H9 (cell line): ENCODE data around the gene FRZB. TPM values are rescaled to one million over a fixed set of nuclear protein-coding genes. Genes with fewer than 3 reads are reported as not detected.

ENCODE experiments used
- DNase-seq: peaks from one replicate; pipeline ENCODE4 v3.0.0-alpha.2; 2017
- H2AFZ ChIP-seq: one replicate; pipeline ENCODE4 v1.6.1; 2013; ENCODE audit warnings: mild to moderate bottlenecking, low read length, control low read depth, moderate library complexity
- H2AK5ac ChIP-seq: 2 replicates; pipeline ENCODE4 v1.6.1; 2013; ENCODE audit warnings: low read length, control low read depth, mixed read lengths; ENCODE audit not compliant: insufficient read length
- H2BK120ac ChIP-seq: one replicate; pipeline ENCODE4 v1.6.1; 2013; ENCODE audit warnings: low read depth, mild to moderate bottlenecking, low read length, control low read depth, inconsistent platforms; ENCODE audit not compliant: poor library complexity, severe bottlenecking
- H2BK12ac ChIP-seq: 2 replicates; pipeline ENCODE4 v1.6.1; 2013; ENCODE audit warnings: low read length, control low read depth, mixed read lengths, low read depth; ENCODE audit not compliant: insufficient read length
- H2BK15ac ChIP-seq: 2 replicates; pipeline ENCODE4 v1.6.1; 2013; ENCODE audit warnings: low read depth, low read length, control low read depth
- H2BK20ac ChIP-seq: one replicate; pipeline ENCODE4 v1.6.1; 2013; ENCODE audit warnings: low read depth, mild to moderate bottlenecking, low read length, control low read depth, inconsistent platforms; ENCODE audit not compliant: poor library complexity, severe bottlenecking
- H2BK5ac ChIP-seq: 2 replicates; pipeline ENCODE4 v1.6.1; 2013; ENCODE audit warnings: low read length, control low read depth, mixed read lengths; ENCODE audit not compliant: insufficient read length
- H3K14ac ChIP-seq: 2 replicates; pipeline ENCODE4 v1.6.1; 2013; ENCODE audit warnings: low read length, control low read depth; ENCODE audit not compliant: insufficient read depth
- H3K18ac ChIP-seq: 2 replicates; pipeline ENCODE4 v1.6.1; 2013; ENCODE audit warnings: low read depth, mild to moderate bottlenecking, mixed read lengths, low read length, control low read depth; ENCODE audit not compliant: insufficient read length
- H3K23ac ChIP-seq: 2 replicates; pipeline ENCODE4 v1.6.1; 2013; ENCODE audit warnings: low read length, control low read depth, mixed read lengths, low read depth; ENCODE audit not compliant: insufficient read length
- H3K23me2 ChIP-seq: 2 replicates; pipeline ENCODE4 v1.6.1; 2013; ENCODE audit warnings: low read depth, mild to moderate bottlenecking, mixed read lengths, low read length, control low read depth; ENCODE audit not compliant: insufficient read length, poor library complexity, severe bottlenecking
- H3K27ac ChIP-seq: 2 replicates; pipeline ENCODE4 v1.5.1; 2013; ENCODE audit warnings: low read length, control low read depth, mixed read lengths, low read depth; ENCODE audit not compliant: insufficient read length
- H3K27me3 ChIP-seq: 2 replicates; pipeline ENCODE4 v1.6.1; 2013; ENCODE audit warnings: low read length, control low read depth, inconsistent platforms; ENCODE audit not compliant: insufficient read depth
- H3K4ac ChIP-seq: 2 replicates; pipeline ENCODE4 v1.6.1; 2013; ENCODE audit warnings: low read depth, mild to moderate bottlenecking, control low read depth, inconsistent platforms, low read length, moderate library complexity
- H3K4me1 ChIP-seq: 2 replicates; pipeline ENCODE4 v1.6.1; 2013; ENCODE audit warnings: low read length, control low read depth, inconsistent platforms; ENCODE audit not compliant: insufficient read depth
- H3K4me2 ChIP-seq: 2 replicates; pipeline ENCODE4 v1.6.1; 2013; ENCODE audit warnings: low read length, control low read depth, mixed read lengths; ENCODE audit not compliant: insufficient read length, insufficient read depth
- H3K56ac ChIP-seq: 2 replicates; pipeline ENCODE4 v1.6.1; 2013; ENCODE audit warnings: low read depth, mild to moderate bottlenecking, mixed read lengths, low read length, control low read depth; ENCODE audit not compliant: insufficient read length
- H3K79me1 ChIP-seq: 2 replicates; pipeline ENCODE4 v1.6.1; 2013; ENCODE audit warnings: low read depth, mild to moderate bottlenecking, moderate library complexity, low read length, control low read depth, inconsistent platforms; ENCODE audit not compliant: insufficient read depth, poor library complexity, severe bottlenecking
- H3K79me2 ChIP-seq: 2 replicates; pipeline ENCODE4 v1.6.1; 2013; ENCODE audit warnings: low read length, control low read depth, inconsistent platforms; ENCODE audit not compliant: insufficient read depth
- H3K9ac ChIP-seq: 2 replicates; pipeline ENCODE4 v1.6.1; 2013; ENCODE audit warnings: low read length, control low read depth, mixed read lengths; ENCODE audit not compliant: insufficient read length; ENCODE audit errors: extremely low read depth
- H3K9me3 ChIP-seq: one replicate; pipeline ENCODE4 v1.6.1; 2013; ENCODE audit warnings: low read depth, low read length, inconsistent platforms; ENCODE audit not compliant: control insufficient read depth
- H3T11ph ChIP-seq: one replicate; pipeline ENCODE4 v1.6.1; 2013; ENCODE audit warnings: mild to moderate bottlenecking, low read length, control low read depth, inconsistent platforms
- H4K20me1 ChIP-seq: one replicate; pipeline ENCODE4 v1.6.1; 2013; ENCODE audit not compliant: control insufficient read depth, insufficient read length, insufficient read depth
- H4K5ac ChIP-seq: 2 replicates; pipeline ENCODE4 v1.6.1; 2013; ENCODE audit warnings: low read depth, mild to moderate bottlenecking, mixed read lengths, low read length, control low read depth; ENCODE audit not compliant: insufficient read length
- H4K8ac ChIP-seq: replicated peaks from 2 replicates; pipeline ENCODE4 v1.6.1; 2013; ENCODE audit warnings: low read length, control low read depth, mixed read lengths, low read depth; ENCODE audit not compliant: insufficient read length
- H4K91ac ChIP-seq: 2 replicates; pipeline ENCODE4 v1.6.1; 2013; ENCODE audit warnings: low read depth, mild to moderate bottlenecking, moderate library complexity, mixed read lengths, low read length, control low read depth; ENCODE audit not compliant: insufficient read length
- H3K27ac Mint-ChIP-seq, 3 experiments: 2 replicates in 2 of 3; 3 replicates in 1 of 3; pipeline ENCODE4 v1.8.0; 2020 to 2021; ENCODE audit warnings: mixed read lengths in 3 of 3, mild to moderate bottlenecking in 1 of 3, moderate library complexity in 1 of 3
- H3K27me3 Mint-ChIP-seq: 2 replicates; pipeline ENCODE4 v1.8.0; 2021; ENCODE audit warnings: low read depth, mild to moderate bottlenecking, moderate library complexity, mixed read lengths
- H3K36me3 Mint-ChIP-seq, 3 experiments: 2 replicates in 2 of 3; 3 replicates in 1 of 3; pipeline ENCODE4 v1.8.0; 2020 to 2021; ENCODE audit warnings: low read depth in 3 of 3, mixed read lengths in 3 of 3; ENCODE audit not compliant: insufficient read depth in 1 of 3
- H3K4me1 Mint-ChIP-seq, 2 experiments: 2 replicates each; pipeline ENCODE4 v1.8.0; 2020; ENCODE audit warnings: mixed read lengths in 2 of 2
- H3K4me3 Mint-ChIP-seq, 2 experiments: 2 replicates in 1 of 2; 3 replicates in 1 of 2; pipeline ENCODE4 v1.8.0; 2020 to 2021; ENCODE audit warnings: mild to moderate bottlenecking in 2 of 2, mixed read lengths in 2 of 2, moderate library complexity in 1 of 2
- H3K9me3 Mint-ChIP-seq, 2 experiments: 2 replicates in 1 of 2; 3 replicates in 1 of 2; pipeline ENCODE4 v1.8.0; 2020; ENCODE audit warnings: mild to moderate bottlenecking in 2 of 2, mixed read lengths in 2 of 2, moderate library complexity in 1 of 2
- CTCF ChIP-seq: fragments of 200-600 bp; sonication (generic); conservative IDR thresholded peaks from 3 replicates; pipeline ENCODE4 v1.8.0; 2021; ENCODE audit warnings: antibody characterized with exemption, mild to moderate bottlenecking
- WGBS: extraction: QIAGEN DNeasy Blood & Tissue Kit; methylation state at CpG from one replicate; pipeline ENCODE4 v1.1.7; 2013; ENCODE audit warnings: missing lambda C conversion rate, low lambda C conversion rate, mixed read lengths; ENCODE audit not compliant: insufficient read length; ENCODE audit errors: extremely low coverage; 5-methylcytosine and 5-hydroxymethylcytosine counted together
- total RNA-seq: library from RNA; stranded (reverse); gene quantifications from 2 replicates; pipeline ENCODE4 v1.2.1, GENCODE V29; 2021

Gene FRZB
- total RNA-seq, 1 experiment from 2014 or later = 1.1 TPM

GRCh38 chr2:182903566-182903965, 37.1 kb upstream of the FRZB start:
- Histone ChIP-seq H2AK5ac (no peak overlapping the region), H3K4me2 (no peak overlapping the region), H2BK20ac (no peak overlapping the region), H4K91ac (no peak overlapping the region), H3K14ac (no peak overlapping the region), H2BK15ac (no peak overlapping the region), H2BK12ac (no peak overlapping the region), H3T11ph (no peak overlapping the region), H3K79me2 (no peaks in the 10 kb centered on the region), H4K5ac (no peak overlapping the region), H4K8ac (no peak overlapping the region), H3K79me1 (no peaks in the 10 kb centered on the region), H3K4ac (no peak overlapping the region), H3K18ac (no peak overlapping the region), H3K23ac (no peak overlapping the region), H3K56ac (no peak overlapping the region), H3K9ac (no peak overlapping the region), H3K9me3 (no peaks in the 10 kb centered on the region), H4K20me1 (no peaks in the 10 kb centered on the region), H3K27ac (no peak overlapping the region), H3K23me2 (no peaks in the 10 kb centered on the region), H3K4me1 (no peaks in the 10 kb centered on the region; the same call in 1 of the 2 replicates), H3K27me3 (no peaks in the 10 kb centered on the region), H2AFZ (no peak overlapping the region), H2BK120ac (no peak overlapping the region), H2BK5ac (no peak overlapping the region)
- no peaks in the 10 kb centered on the region; the same call in 1 of the 2 replicates for H3K27me3 Mint-ChIP-seq
- no peak for TF ChIP-seq CTCF
- no peak for DNase-seq
- H3K36me3 Mint-ChIP-seq = peaks cover 0 to 7% (median 0%) of the 10 kb centered on the region in 3 experiments; a peak in 3 of 7 replicates
- H3K9me3 Mint-ChIP-seq = no peaks in the 10 kb centered on the region
- WGBS = no CpG with 5 or more reads among the region's 2 CpGs
- no peak overlapping the region for H3K4me3 Mint-ChIP-seq
- peaks cover 10 to 11% of the 10 kb centered on the region in 2 experiments for H3K4me1 Mint-ChIP-seq
- no peak overlapping the region for H3K27ac Mint-ChIP-seq
